Measurements from ENCODE around the gene THOP1.
"Not testable (repeated sequence)": the region's sequence is repeated elsewhere in the genome, so short reads cannot be mapped to it uniquely, and the experiment has no call there.

- TF ChIP-seq, protein P1, sequence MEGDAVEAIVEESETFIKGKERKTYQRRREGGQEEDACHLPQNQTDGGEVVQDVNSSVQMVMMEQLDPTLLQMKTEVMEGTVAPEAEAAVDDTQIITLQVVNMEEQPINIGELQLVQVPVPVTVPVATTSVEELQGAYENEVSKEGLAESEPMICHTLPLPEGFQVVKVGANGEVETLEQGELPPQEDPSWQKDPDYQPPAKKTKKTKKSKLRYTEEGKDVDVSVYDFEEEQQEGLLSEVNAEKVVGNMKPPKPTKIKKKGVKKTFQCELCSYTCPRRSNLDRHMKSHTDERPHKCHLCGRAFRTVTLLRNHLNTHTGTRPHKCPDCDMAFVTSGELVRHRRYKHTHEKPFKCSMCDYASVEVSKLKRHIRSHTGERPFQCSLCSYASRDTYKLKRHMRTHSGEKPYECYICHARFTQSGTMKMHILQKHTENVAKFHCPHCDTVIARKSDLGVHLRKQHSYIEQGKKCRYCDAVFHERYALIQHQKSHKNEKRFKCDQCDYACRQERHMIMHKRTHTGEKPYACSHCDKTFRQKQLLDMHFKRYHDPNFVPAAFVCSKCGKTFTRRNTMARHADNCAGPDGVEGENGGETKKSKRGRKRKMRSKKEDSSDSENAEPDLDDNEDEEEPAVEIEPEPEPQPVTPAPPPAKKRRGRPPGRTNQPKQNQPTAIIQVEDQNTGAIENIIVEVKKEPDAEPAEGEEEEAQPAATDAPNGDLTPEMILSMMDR (IDR thresholded peaks at IDR 0.05): not testable (repeated sequence)
- TF ChIP-seq POLR2AphosphoS5 (IDR thresholded peaks at IDR 0.05): not testable (repeated sequence)
Measured at GRCh38 chr19:2817237-2817829, 32.0 kb downstream of the THOP1 start.
